LHCN-M2 (cell line): Measurements from ENCODE around the gene MORN4. TPM values are rescaled to one million over a fixed set of nuclear protein-coding genes. Genes with fewer than 3 reads are reported as not detected.

Experiments
- DNase-seq: peaks from one replicate; pipeline ENCODE4 v3.0.0-alpha.2; 2012; ENCODE audit warnings: low read depth
- total RNA-seq: library from RNA; depleted of rRNA; stranded (reverse); fragments of >200 nt; gene quantifications from 2 replicates; pipeline ENCODE4 v1.2.3, GENCODE V29; 2014; rRNA removed

MORN4 gene
- total RNA-seq, 1 experiment from 2014 or later = 3.7 TPM

- DNase-seq = no peak
These were observed 58.1 kb downstream of the MORN4 start for GRCh38 chr10:97575127-97575668.

GRCh38 chr10:97574374-97575126, 58.8 kb downstream of the MORN4 start:
- DNase-seq = peak; percentile 97

GRCh38 chr10:97573672-97574071, 59.6 kb downstream of the MORN4 start:
- DNase-seq = no peak

GRCh38 chr10:97573021-97573420, 60.3 kb downstream of the MORN4 start:
- peak; percentile 26 for DNase-seq

- DNase-seq = peak; percentile 72
These were observed 60.9 kb downstream of the MORN4 start, which contains the start of gene ANKRD2 for GRCh38 chr10:97572214-97572989. TSS of gene ANKRD2 (plus strand) at chr10:97572779. CDS start at chr10:97572789, 10 bp downstream.

- DNase-seq = no peak
These were observed 61.7 kb downstream of the MORN4 start for GRCh38 chr10:97571622-97572021.

GRCh38 chr10:97570789-97571471, 62.4 kb downstream of the MORN4 start:
- peak; percentile 66 for DNase-seq

GRCh38 chr10:97570146-97570788, 63.0 kb downstream of the MORN4 start:
- no peak for DNase-seq

GRCh38 chr10:97567891-97568290, 65.4 kb downstream of the MORN4 start:
- DNase-seq = no peak

GRCh38 chr10:97566336-97566996, 66.8 kb downstream of the MORN4 start:
- DNase-seq = no peak

- no peak for DNase-seq
These were observed 68.5 kb downstream of the MORN4 start for GRCh38 chr10:97564776-97565175.

Other genes starting within 250 kb of the MORN4 start
- gene RRP12, start 232.2 kb downstream of the MORN4 start, total RNA-seq = 24.7 and 32.8 TPM in 2 replicates
- gene PGAM1, start 207.3 kb downstream of the MORN4 start, total RNA-seq = 1,289 and 1,520 TPM in 2 replicates
- gene EXOSC1, start 187.5 kb downstream of the MORN4 start, total RNA-seq = 34.4 and 38.3 TPM in 2 replicates
- gene ZDHHC16, start 187.3 kb downstream of the MORN4 start, total RNA-seq = 77.3 and 86.1 TPM in 2 replicates
- 95.3 and 112 TPM in 2 replicates for gene MMS19, start 135.1 kb downstream of the MORN4 start, total RNA-seq
- 36.5 and 39.3 TPM in 2 replicates for gene UBTD1, start 134.6 kb downstream of the MORN4 start, total RNA-seq
- gene ANKRD2, start 60.7 kb downstream of the MORN4 start, total RNA-seq = 0.11 TPM in 1 of 2 replicates, not detected in the other
- 0.51 and 1.0 TPM in 2 replicates for gene HOGA1, start 49.1 kb downstream of the MORN4 start, total RNA-seq
- 0.11 TPM in 1 of 2 replicates, not detected in the other for gene C10orf62, start 43.8 kb downstream of the MORN4 start, total RNA-seq
- gene PI4K2A, start 7.2 kb upstream of the MORN4 start, total RNA-seq = 24.3 and 32.5 TPM in 2 replicates
- 17.1 and 24.4 TPM in 2 replicates for gene AVPI1, start 53.7 kb upstream of the MORN4 start, total RNA-seq
- 54.7 and 56.0 TPM in 2 replicates for gene MARVELD1, start 80.2 kb upstream of the MORN4 start, total RNA-seq
- 23.7 and 25.3 TPM in 2 replicates for gene ZFYVE27, start 103.6 kb upstream of the MORN4 start, total RNA-seq
- 0.17 TPM in 1 of 2 replicates, not detected in the other for gene SFRP5, start 138.5 kb upstream of the MORN4 start, total RNA-seq
- 0.06 TPM in 1 of 2 replicates, not detected in the other for gene GOLGA7B, start 216.3 kb upstream of the MORN4 start, total RNA-seq